PC-3 (cell line): ENCODE data around the gene TMEM184A. TPM values are rescaled to one million over a fixed set of nuclear protein-coding genes. Genes with fewer than 3 reads are reported as not detected.
A peak's percentile ranks its signal among the peaks of the same experiment; 100 is the strongest.

Experiments
- ATAC-seq: fragments of 200-7000 bp; cut with Tn5 transposase; 2 replicates; pipeline ENCODE4 v1.9.1; 2020; ENCODE audit warnings: mild to moderate bottlenecking, moderate library complexity
- BruUV-seq: library from RNA; stranded (reverse); fragments of 400-500 nt; replicated peaks from 2 replicates; lab custom pipeline; 2021; lab: Mats Ljungman, UMichigan
- CTCF ChIA-PET: fragments of 300-600 bp; sonication (Branson Sonifier 250); formaldehyde crosslinking; loops from one replicate; lab custom pipeline; 2022; ENCODE audit warnings: antibody characterized with exemption; lab: Charles Lee
- POLR2A ChIA-PET: fragments of 300-600 bp; sonication (Branson Sonifier 250); formaldehyde crosslinking; loops from one replicate; lab custom pipeline; 2022; ENCODE audit warnings: antibody characterized with exemption; ENCODE audit not compliant: unreplicated experiment; lab: Charles Lee
- DNase-seq: peaks from one replicate; pipeline ENCODE4 v3.0.0-alpha.2; 2015
- H2AFZ ChIP-seq: fragments of 300-600 bp; sonication (generic); 2 replicates; pipeline ENCODE4 v1.6.0; 2016; ENCODE audit warnings: antibody characterized with exemption, low read length
- H3F3A ChIP-seq: fragments of 300-600 bp; sonication (generic); one replicate; pipeline ENCODE4 v1.6.0; 2017; ENCODE audit warnings: antibody characterized with exemption, low read length, control low read depth, mild to moderate bottlenecking; ENCODE audit not compliant: unreplicated experiment
- H3K27ac ChIP-seq: fragments of 300-600 bp; sonication (generic); 2 replicates; pipeline ENCODE4 v1.5.1; 2016; ENCODE audit warnings: mild to moderate bottlenecking, low read length
- H3K27me3 ChIP-seq: fragments of 300-600 bp; sonication (generic); 2 replicates; pipeline ENCODE4 v1.6.1; 2016; ENCODE audit warnings: low read length, mixed read lengths
- H3K36me3 ChIP-seq: fragments of 300-600 bp; sonication (generic); 2 replicates; pipeline ENCODE4 v1.6.1; 2016; ENCODE audit warnings: low read depth, mixed run types, low read length, mixed read lengths
- H3K4me1 ChIP-seq: fragments of 300-600 bp; sonication (generic); 2 replicates; pipeline ENCODE4 v1.5.1; 2016; ENCODE audit warnings: low read length; ENCODE audit not compliant: insufficient read depth
- H3K4me2 ChIP-seq: fragments of 300-600 bp; sonication (generic); 2 replicates; pipeline ENCODE4 v1.6.0; 2016; ENCODE audit warnings: low read length
- H3K4me3 ChIP-seq: fragments of 300-600 bp; sonication (generic); 2 replicates; pipeline ENCODE4 v1.5.1; 2016; ENCODE audit warnings: mild to moderate bottlenecking, low read length, mixed read lengths
- H3K79me2 ChIP-seq: fragments of 300-600 bp; sonication (generic); 2 replicates; pipeline ENCODE4 v1.6.1; 2017; ENCODE audit warnings: low read length, mixed read lengths
- H3K9ac ChIP-seq: fragments of 300-600 bp; sonication (generic); 2 replicates; pipeline ENCODE4 v1.6.0; 2016; ENCODE audit warnings: mild to moderate bottlenecking, low read length
- H3K9me2 ChIP-seq: fragments of 300-600 bp; sonication (generic); replicated peaks from 2 replicates; pipeline ENCODE4 v1.6.1; 2016; ENCODE audit warnings: mixed run types, low read length, mixed read lengths
- H3K9me3 ChIP-seq: fragments of 300-600 bp; sonication (generic); 2 replicates; pipeline ENCODE4 v1.6.1; 2016; ENCODE audit warnings: low read length, mixed read lengths
- H4K20me1 ChIP-seq: fragments of 300-600 bp; sonication (generic); 2 replicates; pipeline ENCODE4 v1.6.1; 2016; ENCODE audit warnings: low read length, mixed read lengths
- EZH2 ChIP-seq: fragments of 300-600 bp; sonication (generic); IDR thresholded peaks from one replicate; pipeline ENCODE4 v1.6.1; 2017; ENCODE audit warnings: antibody characterized with exemption, mild to moderate bottlenecking, low read length; ENCODE audit not compliant: unreplicated experiment
- EZH2phosphoT487 ChIP-seq: fragments of 300-600 bp; sonication (generic); IDR thresholded peaks from 2 replicates; pipeline ENCODE4 v1.6.1; 2018; ENCODE audit warnings: mild to moderate bottlenecking, antibody characterized with exemption, low read length, borderline replicate concordance
- intact Hi-C: fragments of 100-400 bp; cut with micrococcal nuclease; formaldehyde crosslinking; loops from 2 replicates; pipeline ENCODE4 v1.9.0; 2023
- total RNA-seq: library from RNA; depleted of rRNA; stranded (reverse); fragments of >200 nt; gene quantifications from 2 replicates; pipeline ENCODE4 v1.2.3, GENCODE V29; 2014
- TF ChIP-seq, protein P1 (sequence below): fragments of 300-600 bp; sonication (generic); conservative IDR thresholded peaks from 2 replicates; pipeline ENCODE4 v1.5.1; 2017; ENCODE audit warnings: antibody characterized with exemption, low read depth, mild to moderate bottlenecking, low read length

Gene TMEM184A
- total RNA-seq, 1 experiment from 2014 or later, result 23.1 TPM

GRCh38 chr7:1546274-1546908, 9.6 kb downstream of the TMEM184A start:
- H2AFZ ChIP-seq, result no peak overlapping the region
- ChIA-PET POLR2A (interaction anchor here (1.0 kb wide), 1 partner anchor 9 kb away, joined by 3 read pairs; no protein-coding TSS in a partner anchor), CTCF (no interaction called here)
- H3K9me3 ChIP-seq, result no peaks in the 10 kb centered on the region
- no peak overlapping the region for H3K4me2 ChIP-seq
- no peaks in the 10 kb centered on the region for H3K36me3 ChIP-seq
- H3F3A ChIP-seq, result no peaks in the 10 kb centered on the region
- no peaks in the 10 kb centered on the region for H3K4me1 ChIP-seq
- H3K9ac ChIP-seq, result no peak overlapping the region
- DNase-seq (no peak), ATAC-seq (no peak)
- no peaks in the 10 kb centered on the region for H3K79me2 ChIP-seq
- intact Hi-C loops, result no loop called here
- H3K4me3 ChIP-seq, result no peak overlapping the region
- BruUV-seq, result no TSS peak
- no peaks in the 10 kb centered on the region for H3K27me3 ChIP-seq
- H4K20me1 ChIP-seq, result no peaks in the 10 kb centered on the region
- no peaks in the 10 kb centered on the region for H3K9me2 ChIP-seq
- TF ChIP-seq, protein P1, sequence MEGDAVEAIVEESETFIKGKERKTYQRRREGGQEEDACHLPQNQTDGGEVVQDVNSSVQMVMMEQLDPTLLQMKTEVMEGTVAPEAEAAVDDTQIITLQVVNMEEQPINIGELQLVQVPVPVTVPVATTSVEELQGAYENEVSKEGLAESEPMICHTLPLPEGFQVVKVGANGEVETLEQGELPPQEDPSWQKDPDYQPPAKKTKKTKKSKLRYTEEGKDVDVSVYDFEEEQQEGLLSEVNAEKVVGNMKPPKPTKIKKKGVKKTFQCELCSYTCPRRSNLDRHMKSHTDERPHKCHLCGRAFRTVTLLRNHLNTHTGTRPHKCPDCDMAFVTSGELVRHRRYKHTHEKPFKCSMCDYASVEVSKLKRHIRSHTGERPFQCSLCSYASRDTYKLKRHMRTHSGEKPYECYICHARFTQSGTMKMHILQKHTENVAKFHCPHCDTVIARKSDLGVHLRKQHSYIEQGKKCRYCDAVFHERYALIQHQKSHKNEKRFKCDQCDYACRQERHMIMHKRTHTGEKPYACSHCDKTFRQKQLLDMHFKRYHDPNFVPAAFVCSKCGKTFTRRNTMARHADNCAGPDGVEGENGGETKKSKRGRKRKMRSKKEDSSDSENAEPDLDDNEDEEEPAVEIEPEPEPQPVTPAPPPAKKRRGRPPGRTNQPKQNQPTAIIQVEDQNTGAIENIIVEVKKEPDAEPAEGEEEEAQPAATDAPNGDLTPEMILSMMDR, result no peak
- TF ChIP-seq EZH2, result no peak
- no peak for TF ChIP-seq EZH2phosphoT487
- H3K27ac ChIP-seq, result no peak overlapping the region

GRCh38 chr7:1545417-1546246, 10.4 kb downstream of the TMEM184A start:
- H3F3A ChIP-seq, result no peaks in the 10 kb centered on the region
- no peak overlapping the region for H3K4me3 ChIP-seq
- H3K4me2 ChIP-seq, result no peak overlapping the region
- no peaks in the 10 kb centered on the region for H3K36me3 ChIP-seq
- no peak overlapping the region for H3K27ac ChIP-seq
- DNase-seq, result no peak
- H3K9ac ChIP-seq, result no peak overlapping the region
- no peaks in the 10 kb centered on the region for H3K9me2 ChIP-seq
- no peaks in the 10 kb centered on the region for H3K79me2 ChIP-seq
- intact Hi-C loops, result no loop called here
- H4K20me1 ChIP-seq, result no peaks in the 10 kb centered on the region
- no TSS peak for BruUV-seq
- H3K9me3 ChIP-seq, result no peaks in the 10 kb centered on the region
- no peaks in the 10 kb centered on the region for H3K27me3 ChIP-seq
- no peaks in the 10 kb centered on the region for H3K4me1 ChIP-seq
- no peak for ATAC-seq
- CTCF ChIA-PET, result no interaction called here
- no peak overlapping the region for H2AFZ ChIP-seq
- TF ChIP-seq, protein P1, result peak; percentile 50; the same call in 1 of the 2 replicates
- TF ChIP-seq EZH2 (no peak), EZH2phosphoT487 (no peak)
- POLR2A ChIA-PET, result interaction anchor here (1.0 kb wide), 1 partner anchor 10 kb away, joined by 3 read pairs; no protein-coding TSS in a partner anchor
